Progenitor cell of endocrine pancreas (in vitro differentiated cells): ENCODE results near the gene SMAD3. TPM values are rescaled to one million over a fixed set of nuclear protein-coding genes. Genes with fewer than 3 reads are reported as not detected.

Experiments used
- DNase-seq: peaks from one replicate; pipeline ENCODE4 v3.0.0; 2021; ENCODE audit warnings: low spot score; ENCODE audit not compliant: unreplicated experiment
- H3K27ac Mint-ChIP-seq: 2 replicates; pipeline ENCODE4 v1.8.0; 2021; ENCODE audit warnings: mild to moderate bottlenecking, moderate library complexity, mixed read lengths
- H3K27me3 Mint-ChIP-seq: 2 replicates; pipeline ENCODE4 v1.8.0; 2021; ENCODE audit warnings: mixed read lengths
- H3K36me3 Mint-ChIP-seq: 2 replicates; pipeline ENCODE4 v1.8.0; 2022; ENCODE audit warnings: mixed read lengths; ENCODE audit not compliant: insufficient read depth
- H3K4me1 Mint-ChIP-seq: 2 replicates; pipeline ENCODE4 v1.8.0; 2021; ENCODE audit warnings: low read depth, mixed read lengths
- H3K4me3 Mint-ChIP-seq: 2 replicates; pipeline ENCODE4 v1.8.0; 2021; ENCODE audit warnings: low read depth, mild to moderate bottlenecking, moderate library complexity, mixed read lengths
- H3K9me3 Mint-ChIP-seq: 2 replicates; pipeline ENCODE4 v1.8.0; 2021; ENCODE audit warnings: low read depth, mixed read lengths
- CTCF ChIP-seq: fragments of 200-600 bp; sonication (generic); IDR thresholded peaks from one replicate; pipeline ENCODE4 v1.5.0; 2021; ENCODE audit warnings: antibody characterized with exemption, mild to moderate bottlenecking; ENCODE audit not compliant: unreplicated experiment
- total RNA-seq: library from RNA; stranded (reverse); gene quantifications from 2 replicates; pipeline ENCODE4 v1.2.1, GENCODE V29; 2021

The SMAD3 gene
- total RNA-seq, 1 donor from 2014 or later = 51.3 TPM

GRCh38 chr15:67171471-67171870 lies 106.1 kb downstream of the SMAD3 start:
- no peak for TF ChIP-seq CTCF
- no peak overlapping the region for H3K4me3 Mint-ChIP-seq
- no peak for DNase-seq
- H3K9me3 Mint-ChIP-seq = no peaks in the 10 kb centered on the region
- peaks cover 36% of the 10 kb centered on the region for H3K36me3 Mint-ChIP-seq
- H3K4me1 Mint-ChIP-seq = peaks cover 15% of the 10 kb centered on the region
- no peaks in the 10 kb centered on the region for H3K27me3 Mint-ChIP-seq
- H3K27ac Mint-ChIP-seq = no peak overlapping the region

- Mint-ChIP-seq H3K27ac (no peak overlapping the region), H3K36me3 (peaks cover 32% of the 10 kb centered on the region), H3K4me3 (no peak overlapping the region), H3K27me3 (no peaks in the 10 kb centered on the region), H3K4me1 (peaks cover 19% of the 10 kb centered on the region), H3K9me3 (no peaks in the 10 kb centered on the region)
- no peak for TF ChIP-seq CTCF
- no peak for DNase-seq
These were observed 106.8 kb downstream of the SMAD3 start for GRCh38 chr15:67172172-67172571.

- Mint-ChIP-seq H3K36me3 (peaks cover 30% of the 10 kb centered on the region), H3K9me3 (no peaks in the 10 kb centered on the region), H3K27me3 (no peaks in the 10 kb centered on the region), H3K27ac (no peak overlapping the region), H3K4me3 (no peak overlapping the region), H3K4me1 (peaks cover 13% of the 10 kb centered on the region)
- DNase-seq = no peak
- no peak for TF ChIP-seq CTCF
These were observed 107.6 kb downstream of the SMAD3 start for GRCh38 chr15:67173005-67173404.

GRCh38 chr15:67173786-67174185 lies 108.4 kb downstream of the SMAD3 start:
- Mint-ChIP-seq H3K27ac (peak overlapping the region; percentile 51), H3K9me3 (no peaks in the 10 kb centered on the region), H3K4me3 (no peak overlapping the region), H3K27me3 (no peaks in the 10 kb centered on the region), H3K36me3 (peaks cover 28% of the 10 kb centered on the region), H3K4me1 (peaks cover 11% of the 10 kb centered on the region)
- DNase-seq = no peak
- no peak for TF ChIP-seq CTCF

- Mint-ChIP-seq H3K27me3 (no peaks in the 10 kb centered on the region), H3K36me3 (peaks cover 28% of the 10 kb centered on the region), H3K4me3 (no peak overlapping the region), H3K9me3 (no peaks in the 10 kb centered on the region), H3K27ac (no peak overlapping the region), H3K4me1 (peaks cover 12% of the 10 kb centered on the region)
- no peak for TF ChIP-seq CTCF
- DNase-seq = no peak
These were observed 109.0 kb downstream of the SMAD3 start for GRCh38 chr15:67174446-67174845.
